Stimulated activated CD8-positive, alpha-beta memory T cell treated with anti-CD3 and anti-CD28 coated beads, Interleukin-15, amount 100 ng/mL, for 24 hours (primary cell): ENCODE data around the gene GDF10.

Experiments
- DNase-seq: peaks from one replicate; pipeline ENCODE4 v3.0.0-alpha.2; 2020; ENCODE audit warnings: low read depth

The GDF10 gene, protein sequence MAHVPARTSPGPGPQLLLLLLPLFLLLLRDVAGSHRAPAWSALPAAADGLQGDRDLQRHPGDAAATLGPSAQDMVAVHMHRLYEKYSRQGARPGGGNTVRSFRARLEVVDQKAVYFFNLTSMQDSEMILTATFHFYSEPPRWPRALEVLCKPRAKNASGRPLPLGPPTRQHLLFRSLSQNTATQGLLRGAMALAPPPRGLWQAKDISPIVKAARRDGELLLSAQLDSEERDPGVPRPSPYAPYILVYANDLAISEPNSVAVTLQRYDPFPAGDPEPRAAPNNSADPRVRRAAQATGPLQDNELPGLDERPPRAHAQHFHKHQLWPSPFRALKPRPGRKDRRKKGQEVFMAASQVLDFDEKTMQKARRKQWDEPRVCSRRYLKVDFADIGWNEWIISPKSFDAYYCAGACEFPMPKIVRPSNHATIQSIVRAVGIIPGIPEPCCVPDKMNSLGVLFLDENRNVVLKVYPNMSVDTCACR

DNA sequence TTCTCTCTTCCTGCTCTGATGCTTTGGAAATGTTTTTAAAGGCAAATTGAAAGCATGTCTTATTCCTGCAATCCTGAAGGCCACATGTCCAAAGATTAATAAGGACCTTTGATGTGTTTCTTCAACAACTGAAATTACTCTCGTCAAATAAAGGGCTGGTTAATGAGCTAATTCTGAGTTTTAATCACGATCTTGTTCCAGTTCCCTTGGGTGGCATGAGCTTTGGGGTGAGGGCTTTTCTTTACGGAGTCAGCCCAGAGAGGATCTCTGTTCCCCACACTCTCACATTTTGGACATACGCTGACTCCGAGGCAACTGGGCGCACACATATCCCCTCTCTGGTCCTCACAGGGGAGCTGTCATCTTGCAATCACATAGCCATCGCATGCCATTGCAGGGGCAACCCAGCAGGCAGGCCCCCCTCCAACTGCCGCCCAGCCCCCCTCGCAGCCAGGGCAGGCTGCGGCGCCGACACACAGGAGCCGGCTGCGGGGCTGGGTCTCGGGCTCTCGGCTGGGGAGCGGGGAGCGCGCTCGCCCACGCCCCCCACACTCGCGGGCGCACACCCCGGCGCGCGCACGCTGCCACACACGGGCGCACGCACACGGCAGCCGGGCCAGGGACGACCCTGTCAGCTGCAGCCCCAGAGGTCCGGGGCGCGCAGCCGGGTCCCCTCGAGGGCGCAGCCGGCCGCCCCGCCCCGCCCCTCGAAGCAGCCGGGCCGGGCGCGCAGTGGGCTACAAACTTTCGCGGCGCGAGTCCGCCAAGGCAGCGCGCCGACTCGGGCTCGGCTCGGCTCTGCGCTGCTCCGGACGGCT, at the start of gene GDF10:
GDF10 (plus strand) TSS at position 587 of the 818 bp plus-strand sequence. CDS start 455 bp downstream, outside the sequence.
- DNase-seq: no peak

DNA sequence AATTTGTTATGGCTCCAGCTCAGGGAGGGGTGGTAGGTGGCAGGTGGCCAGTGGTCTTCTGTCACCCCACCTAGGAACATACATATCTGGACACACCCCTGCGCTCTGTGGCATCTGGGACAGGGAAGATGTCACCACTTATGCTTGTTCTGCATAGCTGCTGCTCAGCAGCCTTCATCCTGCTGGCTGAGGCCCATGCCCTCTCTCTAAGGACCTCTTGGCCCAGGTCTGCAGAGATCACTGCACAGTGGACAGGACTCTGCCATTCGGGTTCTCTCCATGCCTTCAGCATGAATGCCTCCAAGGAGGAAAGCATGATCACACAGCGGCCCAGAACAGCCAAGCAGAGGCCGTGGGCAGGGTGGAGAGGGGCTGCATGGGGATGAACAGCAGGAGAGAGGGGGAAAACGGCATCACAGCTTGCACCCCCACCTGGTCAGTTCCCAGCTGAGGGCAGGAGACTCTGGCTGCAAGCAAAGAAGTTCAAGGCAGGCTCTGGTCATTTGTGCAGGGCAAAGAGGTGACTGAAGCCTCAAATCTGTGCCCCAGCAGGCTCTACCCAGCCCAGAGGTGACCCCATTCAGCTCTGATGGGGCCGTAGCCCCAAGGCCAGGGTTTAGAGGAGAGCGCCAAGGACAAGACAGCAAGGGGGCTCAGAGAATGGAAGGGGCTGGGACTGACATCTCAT, 47.8 kb upstream of the GDF10 start:
- no peak for DNase-seq

DNA sequence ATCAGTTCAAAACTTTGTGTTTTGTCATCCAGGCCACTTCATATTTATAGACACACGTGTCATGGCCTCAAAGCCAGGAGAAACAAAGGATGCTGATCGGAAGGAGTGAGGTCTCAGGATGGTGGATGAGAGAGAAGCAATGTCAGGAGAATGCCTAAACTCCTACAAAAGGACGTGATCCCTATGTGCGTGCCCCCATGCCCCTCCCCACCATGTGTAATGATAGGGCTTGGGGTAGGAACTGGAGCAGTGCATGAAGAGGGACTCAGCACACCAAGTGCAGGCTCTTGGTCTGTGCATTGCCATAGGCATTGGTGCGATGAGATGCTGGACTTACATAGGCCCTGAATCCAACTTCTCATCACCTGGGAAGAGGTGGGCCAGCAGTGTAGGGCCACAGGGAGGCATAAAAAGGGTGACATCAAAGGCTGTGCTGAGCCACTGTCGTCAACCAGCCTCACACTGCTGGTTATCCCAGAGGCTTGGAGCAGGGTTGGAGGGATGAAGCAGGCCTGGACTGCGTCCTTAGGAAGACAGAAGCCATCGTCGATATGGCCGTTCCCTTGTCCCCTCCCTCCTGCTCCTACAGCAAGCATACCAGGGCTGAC, 46.9 kb upstream of the GDF10 start:
- no peak for DNase-seq

GRCh38 chr10:47253651-47254375, 46.2 kb upstream of the GDF10 start:
- DNase-seq: no peak

GRCh38 chr10:47254611-47255010, 45.4 kb upstream of the GDF10 start:
- DNase-seq: no peak

DNA sequence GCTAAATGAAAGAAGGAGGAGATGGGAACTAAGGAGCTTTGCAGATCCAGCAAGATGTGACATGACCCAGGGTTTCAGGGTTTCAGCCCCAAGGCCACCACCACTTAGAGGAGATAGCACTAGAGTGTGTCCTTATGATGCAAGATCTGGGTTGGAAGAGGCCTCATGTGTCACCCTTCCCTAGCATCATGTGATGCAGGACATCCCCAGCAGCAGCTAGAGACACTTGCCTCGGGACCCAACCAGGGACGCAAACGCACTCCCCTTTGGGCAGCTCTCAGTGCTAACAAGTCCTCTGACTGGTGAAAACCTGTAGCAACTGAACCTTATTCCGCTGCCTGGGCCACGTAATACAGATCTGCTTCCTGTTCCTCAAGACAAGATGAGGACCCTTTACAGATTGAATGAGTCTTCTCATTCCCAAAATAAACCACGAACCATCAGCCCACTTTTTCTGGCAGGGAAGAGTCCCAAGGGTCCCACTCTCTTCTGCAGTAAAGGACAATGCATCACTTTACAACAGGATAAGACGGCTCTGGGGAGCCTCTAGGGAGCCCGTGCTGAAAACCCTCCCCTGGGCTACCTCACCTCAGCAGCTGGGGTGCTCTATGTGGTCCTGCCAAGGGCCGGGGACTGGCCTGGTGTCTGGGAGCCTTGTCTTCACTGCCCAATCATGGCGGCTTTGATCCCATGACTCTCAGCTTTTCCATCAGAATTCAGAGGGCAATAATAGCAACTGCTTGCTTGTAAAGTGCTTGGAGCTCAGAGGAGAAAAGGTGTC, 44.8 kb upstream of the GDF10 start:
- DNase-seq: no peak

DNA sequence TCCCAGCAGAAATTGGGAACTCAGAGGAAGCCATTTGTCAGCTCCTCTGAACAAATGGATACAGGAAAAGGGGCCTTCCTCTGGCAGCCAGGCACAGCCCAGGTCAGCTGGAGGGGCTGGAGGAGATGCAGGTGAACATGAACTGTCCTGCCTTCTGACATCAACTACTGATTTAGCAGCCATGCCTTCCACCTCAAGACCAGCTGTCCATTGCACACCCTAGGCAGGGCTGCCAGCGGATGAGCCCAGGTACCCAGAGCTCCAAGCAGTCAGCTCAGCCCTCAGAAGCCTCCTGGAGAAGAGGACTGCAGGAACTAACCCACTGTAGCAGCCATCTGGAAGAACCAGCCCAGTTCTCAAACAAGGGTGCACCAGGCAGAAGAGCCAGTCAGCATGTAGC, 44.1 kb upstream of the GDF10 start:
- no peak for DNase-seq

DNA sequence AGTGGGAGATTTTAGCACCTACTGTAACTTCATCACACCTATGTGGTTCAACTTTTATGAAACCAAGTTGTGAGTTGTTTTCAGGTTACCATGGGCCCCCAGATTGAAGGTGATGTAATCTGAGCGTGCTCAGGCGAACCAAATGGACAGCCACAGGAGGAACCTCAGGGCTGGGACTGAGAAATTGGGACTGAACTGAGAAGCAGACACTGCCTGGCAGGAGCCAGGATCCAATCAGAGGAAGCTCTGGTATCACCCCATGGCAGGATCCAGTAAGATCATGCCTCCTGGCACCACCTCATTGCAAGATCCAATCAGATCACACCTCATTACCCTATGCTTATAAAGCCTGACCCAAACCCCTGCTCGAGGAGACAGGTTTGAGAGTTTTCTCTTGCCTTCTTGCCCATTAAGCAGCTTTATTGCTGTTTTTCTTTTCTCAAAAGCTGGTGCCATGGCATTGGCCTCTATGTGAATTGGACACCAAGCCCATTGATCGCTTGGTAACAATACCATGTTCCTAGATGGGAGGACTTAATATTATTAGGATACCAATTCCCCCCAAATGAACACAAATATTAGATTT, 43.2 kb upstream of the GDF10 start:
- no peak for DNase-seq

DNA sequence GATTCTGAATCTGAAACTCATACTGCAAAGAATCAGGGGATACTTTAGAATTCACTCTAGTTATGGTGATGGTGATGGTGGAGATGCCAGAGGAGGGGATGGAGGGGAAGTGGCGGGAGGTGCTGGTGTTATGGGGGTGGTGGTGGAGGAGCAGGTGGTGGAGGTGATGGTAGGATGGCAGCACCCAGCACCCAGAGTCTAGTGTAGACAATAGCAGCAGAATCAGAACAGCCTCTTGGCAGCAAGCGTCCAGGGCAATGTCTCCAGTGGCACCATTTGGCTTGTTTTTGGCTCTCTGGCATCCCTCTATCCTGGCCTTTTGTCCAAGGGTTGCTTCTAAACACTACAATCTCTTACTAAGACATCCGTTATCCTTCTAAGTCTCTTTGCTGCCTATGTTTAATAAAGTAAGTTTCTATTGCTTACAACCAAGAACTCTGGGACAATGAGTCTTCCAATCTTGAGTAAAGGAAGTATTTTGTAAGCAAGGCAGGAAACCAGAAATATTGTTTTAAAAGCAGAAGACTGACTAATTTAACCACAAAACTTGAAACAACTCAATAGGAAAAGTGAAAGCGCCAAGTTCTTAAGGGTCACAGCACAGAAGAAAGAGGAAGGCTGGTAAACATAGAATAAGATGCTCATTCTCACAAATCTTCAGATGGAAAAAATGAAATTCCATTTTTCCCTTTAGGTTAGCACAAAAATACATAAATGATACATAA, 42.4 kb upstream of the GDF10 start:
- DNase-seq: no peak

GRCh38 chr10:47258921-47259320, 41.1 kb upstream of the GDF10 start:
- DNase-seq: no peak

- DNase-seq: no peak
Observed at GRCh38 chr10:47259466-47259865, 40.5 kb upstream of the GDF10 start.

- DNase-seq: no peak
Observed at GRCh38 chr10:47260505-47261111, 39.4 kb upstream of the GDF10 start.

- no peak for DNase-seq
Observed at GRCh38 chr10:47261121-47261520, 38.9 kb upstream of the GDF10 start.

DNA sequence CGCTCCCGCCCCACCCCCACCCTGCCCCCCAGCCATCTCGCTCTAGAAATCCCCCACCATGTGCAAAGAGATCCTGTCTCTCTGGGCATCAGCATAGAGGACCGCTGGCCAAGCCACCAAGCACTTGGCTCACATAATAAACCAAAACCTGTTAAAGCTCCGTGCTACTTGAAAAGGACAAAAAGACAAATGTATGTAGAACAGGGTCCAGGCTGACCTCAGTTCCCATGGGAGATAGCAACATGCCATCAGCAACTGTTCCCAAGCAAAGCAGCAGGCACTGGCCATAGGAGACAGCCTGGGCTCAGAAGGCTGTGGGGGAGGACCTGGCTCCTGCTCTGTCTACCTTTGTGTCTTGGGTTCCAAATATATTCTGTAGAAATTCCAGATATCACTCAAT, 38.4 kb upstream of the GDF10 start:
- no peak for DNase-seq

DNA sequence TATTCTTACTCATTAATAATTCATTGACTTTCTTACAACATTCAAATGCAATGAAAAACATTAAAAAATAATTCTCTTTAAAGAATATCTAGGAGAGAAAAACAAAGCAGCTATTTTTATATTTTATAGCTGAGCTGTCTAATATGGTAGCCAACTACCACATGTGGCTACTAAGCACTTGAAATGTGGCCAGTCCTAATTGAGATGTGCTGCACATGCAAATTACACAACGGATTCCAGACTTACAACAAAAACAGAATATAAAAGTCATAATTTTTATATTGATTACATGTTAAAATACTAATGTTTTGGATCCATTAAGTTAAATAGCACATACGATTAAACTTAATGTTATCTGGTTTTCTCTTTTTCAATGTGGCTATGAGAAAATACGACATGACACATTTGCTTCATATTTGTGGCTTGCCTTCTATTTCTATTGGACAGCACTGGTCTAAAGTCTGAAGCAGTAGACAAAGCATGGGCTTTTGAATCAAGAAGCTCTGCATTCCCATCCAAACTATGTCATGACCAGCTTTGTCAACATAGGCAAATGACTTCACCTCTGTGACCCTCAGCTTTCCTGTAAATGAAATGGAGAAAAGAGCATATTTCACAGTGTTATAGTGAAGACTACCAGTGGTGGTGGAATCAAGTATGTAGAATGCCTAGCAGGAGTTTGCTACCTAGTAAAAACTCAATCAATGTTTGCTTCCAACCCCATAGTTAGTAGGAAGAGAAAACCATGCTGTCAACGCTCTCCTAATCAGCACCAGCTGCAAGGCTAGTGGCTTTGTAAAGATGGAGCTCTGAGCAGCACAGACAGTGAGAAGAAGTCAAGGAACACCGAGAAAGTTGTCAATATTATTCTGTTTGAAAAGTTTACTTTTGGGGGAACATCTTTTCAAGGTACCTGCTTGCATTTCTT, 37.1 kb upstream of the GDF10 start:
- no peak for DNase-seq

GRCh38 chr10:47264797-47265281, 35.2 kb upstream of the GDF10 start:
- no peak for DNase-seq

DNA sequence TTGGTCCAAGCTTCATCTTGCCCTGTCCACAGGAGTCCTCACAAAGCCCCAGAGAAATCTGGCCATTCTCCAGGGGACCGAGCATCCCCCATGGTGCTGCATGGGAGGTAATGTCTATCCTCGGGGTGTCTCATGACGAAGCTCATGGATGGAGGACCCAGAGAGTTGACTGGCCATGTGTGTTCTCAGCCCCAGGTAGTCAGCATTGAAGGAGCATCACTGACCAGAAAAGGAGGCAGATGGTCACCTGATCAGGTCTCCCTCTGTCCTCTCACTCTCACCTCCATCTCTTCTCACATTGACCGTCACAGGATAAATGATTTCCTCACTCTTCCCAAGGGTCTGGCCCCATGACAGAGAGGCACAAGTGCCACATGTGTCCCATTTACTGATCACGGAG, 33.4 kb upstream of the GDF10 start:
- no peak for DNase-seq

DNA sequence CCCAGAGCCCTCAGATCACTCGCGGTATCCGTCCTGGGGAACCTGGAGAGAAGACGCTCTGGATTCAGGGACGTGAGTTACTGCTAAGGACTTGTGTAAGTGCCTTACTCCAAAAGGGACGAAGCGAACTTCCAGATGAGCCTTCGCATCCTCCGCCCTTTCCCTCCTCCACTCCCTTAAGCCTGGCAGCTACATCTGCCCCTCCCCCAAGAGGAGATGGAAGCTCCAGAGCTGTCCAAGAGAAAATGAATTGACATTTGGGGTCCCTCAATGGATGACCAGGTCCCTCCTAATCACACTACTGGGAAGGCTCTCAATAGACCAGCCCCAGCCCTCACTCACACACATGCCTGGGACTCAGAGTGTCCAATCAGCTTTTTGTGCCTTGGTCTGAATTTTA, 31.3 kb upstream of the GDF10 start:
- DNase-seq: no peak
